Activated T-cell treated with anti-CD3 and anti-CD28 coated beads, Interleukin-2, amount 50 U/mL, for 1 hour (primary cell): ENCODE data around the gene KANK4.
"Not testable (repeated sequence)": the region's sequence is repeated elsewhere in the genome, so short reads cannot be mapped to it uniquely, and the experiment has no call there.

Experiments
- DNase-seq: peaks from one replicate; pipeline ENCODE4 v3.0.0-alpha.2; 2020

KANK4 gene

DNA sequence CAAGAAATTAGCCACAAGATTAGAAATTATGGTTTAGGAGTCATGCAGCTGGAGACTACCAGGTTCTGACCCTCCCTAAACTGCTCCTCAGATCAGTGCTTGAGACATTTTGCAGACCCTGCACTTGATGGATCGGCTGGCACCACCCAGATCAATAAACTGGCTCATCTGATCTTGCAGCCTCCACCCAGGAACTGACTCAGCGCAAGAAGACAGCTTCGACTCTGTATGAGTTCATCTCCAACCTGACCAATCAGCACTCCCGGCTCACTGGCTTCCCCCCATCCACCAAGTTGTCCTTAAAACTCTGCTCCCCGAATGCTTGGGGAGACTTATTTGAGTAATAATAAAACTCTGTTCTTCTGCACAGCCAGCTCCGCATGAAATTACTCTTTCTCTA is 84.5 kb downstream of the KANK4 start:
- no peak for DNase-seq

DNA sequence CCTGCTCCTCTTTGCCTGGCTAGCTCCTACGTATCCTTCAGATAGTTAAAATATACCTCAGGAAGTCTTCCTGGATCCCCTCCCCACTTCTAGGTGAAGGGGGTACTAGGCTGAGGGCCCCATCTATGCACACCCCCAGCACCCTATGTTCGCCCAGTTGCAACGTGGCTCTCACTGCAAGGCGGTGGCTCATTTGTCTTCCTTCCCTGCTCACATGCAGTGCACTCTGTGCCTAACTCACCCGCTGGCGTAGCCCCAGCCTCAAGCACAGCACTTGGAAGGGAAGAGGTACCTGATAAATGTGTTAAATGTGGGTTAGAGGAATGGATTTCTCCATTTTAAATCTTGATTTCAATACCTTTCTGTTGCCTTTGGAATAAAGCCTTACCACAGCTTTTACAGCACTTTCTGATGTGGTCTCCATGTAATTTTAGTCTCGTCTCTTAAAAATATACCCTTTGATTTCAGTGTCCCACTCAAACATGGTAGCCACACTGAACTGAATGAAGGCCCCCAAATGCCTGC is 85.2 kb downstream of the KANK4 start:
- no peak for DNase-seq

DNA sequence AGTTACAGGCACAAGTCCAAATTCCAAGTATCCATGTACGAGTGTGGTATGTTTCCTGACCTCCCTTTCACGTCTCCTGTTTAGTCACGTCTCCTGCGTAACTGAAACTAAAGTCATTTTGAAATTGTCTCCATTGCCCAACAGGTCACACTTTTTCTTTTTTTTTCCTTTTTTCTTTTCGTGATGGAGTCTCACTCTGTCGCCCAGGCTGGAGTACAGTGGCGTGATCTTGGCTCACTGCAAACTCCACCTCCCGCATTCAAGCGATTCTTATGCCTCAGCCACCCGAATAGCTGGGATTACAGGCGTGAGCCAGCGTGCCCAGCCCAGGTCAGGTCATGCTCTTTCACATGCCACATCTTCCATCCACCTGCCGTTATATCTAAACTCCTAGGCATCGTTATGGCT is 86.4 kb downstream of the KANK4 start:
- DNase-seq: no peak

DNA sequence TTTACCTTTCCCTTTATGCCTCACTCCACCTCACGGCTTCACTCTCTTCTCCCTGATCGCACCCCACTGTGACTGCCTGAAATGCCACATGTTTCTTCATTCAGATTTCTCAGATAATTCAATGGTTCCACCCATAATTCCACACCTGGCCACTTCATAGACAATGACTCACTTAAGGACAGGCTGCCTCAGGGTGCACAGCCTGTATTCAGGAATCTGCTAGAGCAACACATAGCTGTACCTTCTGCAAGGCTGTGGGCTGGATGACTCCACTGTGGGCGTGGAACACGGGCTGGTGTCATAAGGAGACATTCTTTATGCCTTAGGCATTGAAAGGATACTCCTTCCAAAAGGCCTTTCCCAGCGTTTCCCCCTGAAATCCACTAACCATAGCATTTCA is 88.5 kb downstream of the KANK4 start:
- DNase-seq: no peak

DNA sequence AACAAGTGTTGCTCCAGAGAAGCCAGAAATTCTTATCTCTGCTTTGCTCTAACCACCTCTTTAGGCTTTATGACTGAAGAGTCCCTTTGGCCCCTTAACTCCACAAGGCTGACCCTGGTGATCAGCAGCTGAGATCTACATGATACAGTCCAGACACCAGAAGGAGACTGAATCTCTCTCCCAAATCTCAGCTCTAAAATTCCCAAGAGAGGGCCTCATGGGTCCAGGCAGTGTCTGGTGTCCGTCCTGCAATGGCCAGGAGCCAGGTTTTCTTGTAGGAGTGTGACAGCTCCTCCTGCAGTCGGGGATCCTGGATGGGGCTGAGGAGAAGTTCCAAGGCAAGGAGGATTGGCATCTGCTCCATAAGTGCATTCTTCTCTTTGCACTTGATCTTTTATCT is 89.3 kb downstream of the KANK4 start:
- DNase-seq: no peak

DNA sequence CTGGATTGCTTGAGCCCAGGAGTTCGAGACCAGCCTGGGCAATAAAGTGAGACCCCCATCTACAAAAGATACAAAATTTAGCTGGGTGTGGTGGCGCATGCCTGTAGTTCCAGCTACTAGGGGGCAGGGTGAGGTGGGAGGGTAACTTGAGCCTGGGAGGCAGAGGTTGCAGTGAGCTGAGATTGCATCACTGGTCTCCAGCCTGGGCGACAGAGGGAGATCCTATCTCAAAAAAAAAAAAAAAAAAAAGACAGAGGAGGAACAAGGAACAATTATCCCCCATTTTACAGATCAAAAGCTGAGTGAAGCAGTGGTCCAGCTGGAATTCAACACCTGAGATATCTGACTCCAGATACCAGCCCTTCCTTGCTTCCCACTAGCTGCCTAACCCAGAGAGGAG is 89.8 kb downstream of the KANK4 start:
- no peak for DNase-seq

DNA sequence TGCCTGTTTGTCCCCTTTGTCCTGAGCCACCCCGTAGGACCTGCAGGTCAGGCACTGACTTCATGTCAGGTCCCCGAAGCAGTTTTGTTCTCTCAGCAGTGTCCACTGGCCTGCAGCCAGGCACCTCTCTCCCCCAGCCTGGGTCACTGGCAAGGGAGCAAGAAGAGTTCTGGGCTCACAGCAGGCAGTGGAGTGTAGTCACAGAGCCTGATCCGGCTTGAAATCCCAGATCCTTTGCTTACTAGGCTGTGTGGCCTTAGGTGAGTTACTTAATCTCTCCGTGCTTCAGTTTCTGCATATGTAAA is 90.4 kb downstream of the KANK4 start:
- no peak for DNase-seq

DNA sequence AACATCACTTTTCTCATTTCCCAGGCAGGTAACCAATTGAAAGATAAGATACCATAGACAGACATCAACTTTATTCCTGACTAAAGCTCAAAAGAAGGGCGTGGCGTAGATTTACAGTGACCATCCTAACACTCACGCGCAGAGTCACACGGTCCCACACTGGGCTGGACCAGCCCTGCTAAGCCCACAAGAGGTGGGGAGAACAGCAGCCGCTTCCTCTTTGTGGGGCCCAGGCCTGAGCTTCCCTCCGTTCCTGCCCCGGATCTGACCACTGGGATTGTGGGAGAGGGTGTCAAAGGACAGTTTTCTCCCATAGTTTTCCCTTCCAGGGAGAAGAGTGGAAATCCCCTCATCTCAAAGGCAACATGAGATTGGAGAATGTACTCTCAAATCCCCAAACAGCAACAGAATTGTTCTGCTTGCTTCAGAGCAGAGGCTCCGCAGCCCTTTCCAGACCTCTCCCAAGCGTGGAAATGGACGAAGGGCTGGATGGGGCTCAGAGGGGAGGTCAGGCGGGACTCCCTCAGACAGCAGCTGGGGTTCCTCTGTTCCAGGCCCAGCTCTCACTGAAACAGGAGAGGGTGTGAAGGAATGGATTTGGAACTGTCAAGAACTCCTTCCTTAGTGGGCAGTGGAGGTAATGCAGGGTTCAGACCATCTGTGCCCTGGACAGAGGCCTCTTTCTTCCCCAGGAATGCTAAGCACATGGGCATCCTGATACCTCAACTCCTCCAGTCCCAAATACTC is 90.9 kb downstream of the KANK4 start:
- DNase-seq: no peak

DNA sequence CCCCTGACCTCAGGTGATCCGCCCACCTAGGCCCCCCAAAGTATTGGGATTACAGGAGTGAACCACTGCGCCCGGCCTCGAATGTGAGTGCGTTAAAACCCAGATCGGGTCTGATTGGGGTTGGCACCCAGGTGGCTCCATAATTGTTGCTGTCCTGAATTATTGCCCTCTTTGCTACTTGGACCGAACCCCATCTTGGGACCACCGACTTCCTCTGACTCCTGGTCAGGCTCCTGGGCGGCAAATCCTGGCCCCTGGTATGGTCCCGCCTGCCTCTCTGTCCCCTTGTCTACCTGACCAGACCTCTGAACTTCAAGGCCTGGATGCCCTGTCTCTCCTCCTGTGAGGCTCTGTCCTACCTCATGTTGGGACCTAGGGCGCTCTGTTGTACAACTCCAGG is 91.7 kb downstream of the KANK4 start:
- DNase-seq: no peak

DNA sequence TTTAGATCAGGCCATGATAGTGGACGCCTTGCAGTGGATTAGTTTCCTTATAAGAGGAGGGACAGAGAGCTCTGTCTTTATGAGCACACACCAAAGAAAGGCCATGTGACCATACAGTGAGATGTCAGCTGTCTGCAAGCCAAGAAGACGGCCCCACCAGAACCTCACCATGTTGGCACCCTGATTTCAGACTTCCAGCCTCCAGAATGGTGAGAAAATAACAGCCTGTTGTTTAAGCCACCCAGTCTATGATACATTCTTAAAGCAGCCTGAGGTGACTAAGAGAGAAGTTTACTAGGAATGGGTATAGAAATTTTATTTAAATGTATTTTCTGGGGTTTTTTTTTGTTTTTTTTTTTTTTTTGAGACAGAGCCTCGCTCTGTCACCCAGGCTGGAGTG is 95.1 kb downstream of the KANK4 start:
- no peak for DNase-seq

DNA sequence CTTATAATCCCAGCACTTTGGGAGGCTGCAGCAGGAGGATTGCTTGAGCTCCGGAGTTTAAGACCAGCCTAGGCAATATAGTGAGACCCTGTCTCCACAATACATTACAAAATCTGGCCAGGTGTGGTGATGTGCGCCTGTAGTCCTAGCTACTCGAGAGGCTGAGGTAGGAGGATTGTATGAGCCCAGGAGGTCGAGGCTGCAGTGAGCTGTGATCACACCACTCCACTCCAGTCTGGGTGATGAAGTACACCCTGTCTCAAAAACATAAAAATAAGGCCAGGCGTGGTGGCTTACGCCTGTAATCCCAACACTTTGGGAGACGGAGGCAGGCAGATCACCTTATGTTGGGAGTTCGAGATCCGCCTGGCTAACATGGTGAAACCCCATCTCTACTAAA is 96.9 kb downstream of the KANK4 start:
- DNase-seq: no peak

DNA sequence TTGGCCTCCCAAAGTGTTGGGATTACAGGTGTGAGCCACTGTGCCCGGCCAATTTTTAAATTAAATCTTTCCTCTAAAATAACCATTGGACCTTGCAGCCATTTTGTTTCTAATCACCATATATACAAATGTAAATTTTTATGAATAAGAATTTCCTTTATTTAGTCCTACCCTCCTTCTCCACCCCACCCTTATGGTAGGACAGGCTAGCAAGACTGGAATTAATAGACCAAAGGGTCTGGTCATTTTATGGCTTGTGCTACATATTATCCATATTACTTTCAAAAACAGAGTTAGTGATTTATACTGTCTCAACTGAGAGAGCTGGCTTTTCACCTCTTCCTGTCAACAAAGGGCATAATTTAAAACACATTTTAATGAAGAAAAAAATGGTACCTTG is 98.1 kb downstream of the KANK4 start:
- DNase-seq: no peak

DNA sequence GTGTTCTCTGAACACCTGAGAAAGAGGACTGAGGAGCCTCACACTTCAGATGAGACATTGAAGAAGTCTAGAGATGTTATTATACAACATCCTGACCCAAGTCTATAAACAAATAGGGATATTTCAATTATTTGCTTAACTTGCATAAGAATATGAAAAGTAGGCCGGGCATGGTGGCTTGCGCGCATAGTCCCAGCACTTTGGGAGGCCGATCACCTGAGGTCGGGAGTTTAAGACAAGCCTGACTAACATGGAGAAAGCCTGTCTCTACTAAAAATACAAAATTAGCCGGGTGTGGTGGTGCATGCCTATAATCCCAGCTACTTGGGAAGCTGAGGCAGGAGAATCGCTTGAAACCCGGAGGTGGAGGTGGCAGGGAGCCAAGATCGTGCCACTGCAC is 98.8 kb downstream of the KANK4 start:
- DNase-seq: not testable (repeated sequence)

DNA sequence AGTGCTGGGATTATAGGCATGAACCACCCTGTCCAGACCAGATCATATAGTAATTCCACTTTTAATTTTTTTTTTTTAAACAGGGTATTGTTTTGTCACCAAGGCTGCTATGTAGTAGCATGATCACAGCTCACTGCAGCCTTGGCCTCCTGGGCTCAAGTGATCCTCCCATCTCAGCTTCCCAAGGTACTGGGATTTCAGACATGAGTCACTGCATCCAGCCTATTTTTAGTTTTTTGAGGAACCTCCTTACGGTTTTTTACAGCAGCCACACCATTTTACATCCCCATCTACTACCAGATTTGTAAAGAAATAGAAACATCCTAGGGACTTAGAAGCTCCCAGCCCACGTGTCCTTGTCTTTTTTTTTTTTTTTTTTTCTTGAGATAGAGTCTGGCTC is 100.6 kb downstream of the KANK4 start:
- no peak for DNase-seq

DNA sequence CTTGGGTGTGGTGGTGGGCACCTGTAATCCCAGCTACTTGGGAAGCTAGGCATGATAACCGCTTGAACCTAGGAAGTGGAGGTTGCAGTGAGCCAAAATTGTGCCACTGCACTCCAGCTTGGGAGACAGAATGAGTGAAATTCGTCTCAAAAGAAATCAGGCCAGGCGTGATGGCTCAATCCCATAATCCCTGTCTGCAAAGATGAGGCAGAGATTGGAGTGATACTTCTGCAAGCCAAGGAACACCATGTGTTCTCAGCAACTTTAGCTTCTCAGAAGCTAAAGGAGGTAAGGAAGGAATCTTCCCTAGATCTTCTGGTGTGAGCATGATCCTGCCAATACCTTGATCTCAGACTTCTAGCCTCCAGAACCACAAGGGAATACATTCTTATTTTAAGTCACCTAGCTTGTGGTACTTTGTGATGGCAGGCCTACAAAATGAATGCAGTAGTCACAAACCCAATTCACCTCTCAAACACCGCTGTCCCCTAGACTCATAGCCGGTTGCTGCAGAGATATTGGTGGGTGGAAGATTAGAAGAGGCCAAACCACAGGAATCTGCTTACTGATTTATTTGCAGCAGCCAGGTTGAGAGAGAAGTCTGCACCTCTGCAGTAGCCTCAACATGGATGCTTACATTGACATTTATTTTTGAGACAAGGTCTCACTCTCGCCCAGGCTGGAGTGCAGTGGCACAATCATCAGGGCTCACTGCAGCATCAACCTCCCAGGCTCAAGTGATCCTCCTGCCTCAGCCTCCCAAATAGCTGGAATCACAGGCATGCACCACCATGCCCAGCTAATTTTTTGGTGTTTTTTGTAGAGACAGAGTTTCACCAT is 105.9 kb downstream of the KANK4 start:
- no peak for DNase-seq

DNA sequence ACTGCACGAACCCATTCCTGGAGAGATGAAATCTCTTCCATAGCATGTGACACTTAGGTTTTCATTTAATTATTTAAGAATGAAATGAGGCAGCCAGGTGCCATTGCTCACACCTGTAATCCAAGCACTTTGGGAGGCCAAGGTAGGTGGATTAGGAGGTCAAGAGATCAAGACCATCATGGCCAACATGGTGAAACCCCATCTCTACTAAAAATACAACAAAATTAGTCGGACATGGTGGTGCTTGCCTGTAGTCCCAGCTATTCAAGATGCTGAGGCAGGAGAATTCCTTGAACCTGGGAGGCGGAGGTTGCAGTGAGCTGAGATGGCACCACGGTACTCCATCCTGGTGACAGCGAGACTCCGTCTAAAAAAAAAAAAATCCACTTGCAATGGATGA is 106.8 kb downstream of the KANK4 start:
- no peak for DNase-seq

DNA sequence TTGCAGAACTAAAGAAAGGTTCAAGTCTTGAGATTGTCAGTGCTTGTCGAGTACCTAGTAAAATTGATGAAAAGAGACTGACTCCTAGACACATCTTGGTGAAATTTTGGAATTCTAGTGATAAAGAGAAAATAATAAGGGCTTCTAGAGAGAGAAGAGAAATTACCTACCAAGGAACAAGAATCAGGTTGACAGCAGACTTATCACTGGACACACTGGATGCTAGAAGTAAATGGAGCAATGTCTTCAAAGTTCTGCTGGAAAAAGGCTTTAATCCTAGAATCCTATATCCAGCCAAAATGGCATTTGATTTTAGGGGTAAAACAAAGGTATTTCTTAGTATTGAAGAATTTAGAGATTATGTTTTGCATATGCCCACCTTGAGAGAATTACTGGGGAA is 108.3 kb downstream of the KANK4 start:
- no peak for DNase-seq

DNA sequence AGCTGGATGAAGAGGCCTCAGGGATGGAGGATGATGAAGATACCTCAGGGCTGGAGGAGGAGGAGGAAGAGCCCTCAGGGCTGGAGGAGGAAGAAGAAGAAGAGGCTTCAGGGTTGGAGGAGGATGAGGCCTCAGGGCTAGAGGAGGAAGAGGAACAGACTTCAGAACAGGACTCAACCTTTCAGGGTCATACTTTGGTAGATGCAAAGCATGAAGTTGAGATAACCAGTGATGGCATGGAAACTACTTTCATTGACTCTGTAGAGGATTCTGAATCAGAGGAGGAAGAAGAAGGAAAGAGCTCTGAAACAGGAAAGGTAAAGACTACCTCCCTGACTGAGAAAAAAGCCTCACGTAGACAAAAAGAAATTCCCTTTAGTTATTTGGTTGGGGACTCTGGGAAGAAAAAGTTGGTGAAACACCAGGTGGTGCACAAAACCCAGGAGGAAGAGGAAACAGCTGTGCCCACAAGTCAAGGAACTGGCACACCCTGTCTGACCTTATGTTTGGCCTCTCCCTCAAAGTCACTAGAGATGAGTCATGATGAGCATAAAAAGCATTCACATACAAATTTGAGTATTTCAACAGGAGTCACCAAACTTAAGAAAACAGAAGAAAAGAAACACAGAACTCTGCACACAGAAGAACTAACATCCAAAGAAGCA is 109.2 kb downstream of the KANK4 start:
- no peak for DNase-seq

DNA sequence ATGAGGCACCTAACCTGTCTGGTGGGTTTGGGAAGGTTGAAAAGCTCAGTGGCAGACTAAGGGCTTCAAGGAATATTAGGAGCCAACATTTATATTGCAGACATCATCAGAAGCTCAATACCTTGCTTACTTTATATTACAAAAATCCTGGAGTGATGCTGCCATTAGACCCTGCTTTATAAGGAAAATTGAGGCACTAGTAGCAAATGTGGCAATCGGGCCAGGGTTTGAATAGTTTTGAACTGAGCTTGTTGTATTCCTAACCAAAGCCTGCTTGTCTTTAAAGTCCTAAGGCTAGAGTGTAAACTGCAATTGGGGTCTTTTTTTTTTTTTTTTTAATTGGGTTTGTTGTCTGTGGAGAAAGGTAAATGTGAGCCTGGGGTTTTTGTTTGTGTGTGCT is 110.3 kb downstream of the KANK4 start:
- DNase-seq: no peak

DNA sequence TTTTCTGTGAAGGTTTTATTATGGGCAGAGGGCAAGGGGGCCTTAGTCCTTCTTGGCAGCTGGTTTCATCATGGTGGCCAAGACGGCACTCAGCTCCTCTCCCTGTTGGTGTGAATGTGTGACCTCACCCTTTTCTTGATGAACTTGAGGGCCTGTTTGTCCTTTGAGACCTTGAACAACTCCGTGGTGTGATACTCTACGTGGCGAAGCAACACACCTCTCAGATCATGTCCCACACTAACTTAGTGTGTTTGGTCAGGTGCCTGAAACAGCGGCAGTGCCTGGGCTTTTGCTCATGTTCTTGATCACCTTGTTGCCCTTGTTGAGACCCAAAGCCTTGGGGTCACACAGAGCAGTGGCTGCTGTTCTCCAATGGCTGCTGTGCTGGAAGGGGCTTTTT is 111.1 kb downstream of the KANK4 start:
- no peak for DNase-seq

DNA sequence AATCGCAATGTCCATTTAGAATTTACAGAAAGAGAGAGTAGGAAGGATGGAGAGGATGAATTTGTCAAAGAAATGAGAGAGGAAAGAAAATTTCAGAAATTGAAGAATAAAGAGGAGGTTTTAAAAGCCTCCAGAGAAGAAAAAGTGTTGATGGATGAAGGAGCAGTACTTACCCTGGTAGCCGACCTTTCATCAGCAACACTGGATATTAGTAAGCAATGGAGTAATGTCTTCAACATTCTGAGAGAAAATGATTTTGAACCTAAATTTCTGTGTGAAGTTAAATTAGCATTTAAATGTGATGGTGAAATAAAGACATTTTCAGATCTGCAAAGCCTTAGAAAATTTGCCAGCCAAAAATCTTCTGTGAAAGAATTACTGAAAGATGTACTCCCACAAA is 112.0 kb downstream of the KANK4 start:
- no peak for DNase-seq

DNA sequence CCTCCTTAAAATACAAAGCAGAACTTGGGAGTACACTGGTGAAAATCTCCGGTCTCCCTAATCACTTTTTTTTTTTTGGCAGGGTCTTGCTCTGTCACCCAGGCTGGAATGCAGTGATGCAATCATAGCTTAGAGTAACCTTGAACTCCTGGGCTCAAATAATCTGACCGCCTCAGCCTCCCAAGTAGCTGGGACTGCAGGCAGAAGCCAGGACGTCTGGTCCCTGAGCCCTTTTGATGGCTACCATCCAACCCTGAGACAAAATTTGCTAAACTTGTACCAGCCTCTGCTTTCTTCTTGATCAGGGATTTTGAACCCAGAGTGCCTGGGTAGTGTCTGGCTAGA is 120.5 kb downstream of the KANK4 start:
- DNase-seq: no peak

DNA sequence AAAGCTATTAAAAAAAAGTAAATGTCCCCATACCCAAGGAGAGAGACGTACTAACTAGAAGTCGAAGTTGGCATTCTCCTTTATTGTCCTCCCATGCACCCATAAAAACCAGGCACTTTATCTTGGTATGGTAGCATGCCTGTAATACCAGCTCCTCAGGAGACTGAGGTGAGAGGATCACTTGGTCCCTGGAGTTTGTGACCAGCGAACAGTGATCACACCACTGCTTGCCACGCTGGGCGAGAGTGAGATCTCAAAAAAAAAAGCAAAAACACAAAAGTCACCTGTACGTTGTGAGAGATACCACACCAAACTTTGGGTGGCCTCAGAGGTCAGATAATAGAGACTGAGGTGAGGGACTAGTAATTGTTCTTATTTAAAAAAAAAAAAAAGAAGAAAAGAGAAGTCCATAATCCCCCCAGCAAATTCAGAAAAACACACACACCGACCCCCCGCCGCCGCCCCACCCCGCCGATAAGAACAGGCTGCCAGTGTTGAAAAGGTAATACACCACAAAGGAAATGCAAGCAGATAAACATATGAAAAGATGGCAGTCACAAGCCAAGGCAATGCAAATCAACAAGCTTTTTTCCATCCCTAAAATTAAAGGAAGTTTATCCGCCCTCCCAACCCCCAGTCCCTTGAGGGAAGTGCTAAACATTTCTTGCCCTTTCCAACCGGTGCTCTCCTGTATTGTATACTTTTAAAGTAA is 121.0 kb downstream of the KANK4 start:
- no peak for DNase-seq
